ENCODE results near the gene MPST. TPM values are rescaled to one million over a fixed set of nuclear protein-coding genes. Genes with fewer than 3 reads are reported as not detected.

MPST gene
- total RNA-seq, 1 experiment from 2014 or later, result 40.1 TPM

DNA sequence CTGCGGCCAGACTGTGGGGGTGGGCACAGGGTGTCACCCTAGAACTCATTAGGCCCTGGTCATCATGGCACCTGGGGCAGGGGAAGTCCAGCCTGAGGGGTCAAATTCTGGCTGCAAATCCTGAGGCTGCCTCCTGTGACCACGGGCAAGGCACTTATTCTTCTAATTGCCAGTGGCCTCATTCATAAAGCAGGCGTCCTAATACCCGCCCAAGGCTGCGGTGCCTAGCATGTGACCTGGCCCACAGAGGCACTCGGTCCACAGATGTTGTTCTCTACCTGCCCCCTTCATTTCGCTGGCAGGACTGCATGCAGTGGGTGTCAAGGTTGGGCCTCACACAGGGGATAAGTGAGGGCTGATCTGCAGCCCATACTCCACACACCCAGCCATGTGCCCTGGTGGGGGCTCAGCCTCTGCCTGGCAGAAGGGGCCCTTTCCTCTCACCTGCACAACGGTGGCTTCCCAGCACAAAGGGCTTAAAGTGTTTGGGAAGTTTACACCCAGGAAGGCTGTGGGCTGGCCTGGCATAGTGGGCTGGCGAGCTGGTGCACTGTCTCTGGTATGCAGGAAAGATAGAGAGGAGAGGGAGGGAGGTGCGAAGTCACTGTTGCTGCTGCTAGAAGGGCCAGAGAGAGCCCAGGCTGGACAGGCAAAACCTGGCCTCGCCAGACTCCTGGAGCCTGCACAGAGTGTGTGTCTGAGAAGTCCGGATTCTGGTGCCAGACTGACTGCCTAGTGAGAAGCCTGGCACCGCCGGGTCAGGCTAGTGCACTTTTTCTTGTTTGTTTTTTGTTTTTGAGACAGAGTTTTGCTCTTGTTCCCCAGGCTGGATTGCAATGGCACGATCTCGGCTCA lies 3.2 kb downstream of the MPST start:
- no peak for DNase-seq (ENCODE audit: low read depth)

DNA sequence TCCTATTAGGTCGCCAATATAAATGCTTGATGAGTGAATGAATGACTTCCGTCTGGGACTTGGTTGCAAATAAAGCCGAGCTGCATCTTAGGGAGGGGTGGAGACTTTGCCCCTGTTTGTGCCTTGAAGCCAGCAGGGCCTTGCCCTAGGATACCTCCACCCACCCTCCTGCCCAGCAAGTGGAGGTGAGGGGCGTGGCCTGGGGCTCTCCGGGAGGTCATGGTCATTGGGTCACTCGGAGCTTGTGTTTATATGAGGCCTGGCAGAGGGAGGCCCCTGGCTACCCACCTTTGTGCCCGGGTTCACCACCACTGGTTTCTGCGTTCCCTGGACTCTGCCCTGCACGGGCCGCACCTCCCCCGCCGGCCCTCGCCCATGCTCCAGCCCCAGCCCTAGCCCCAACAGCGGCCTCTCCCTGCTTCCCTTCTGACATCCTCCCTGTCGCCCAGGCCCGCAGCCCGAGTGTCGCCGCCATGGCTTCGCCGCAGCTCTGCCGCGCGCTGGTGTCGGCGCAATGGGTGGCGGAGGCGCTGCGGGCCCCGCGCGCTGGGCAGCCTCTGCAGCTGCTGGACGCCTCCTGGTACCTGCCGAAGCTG lies 4.3 kb downstream of the MPST start:
- no peak for DNase-seq (ENCODE audit: low read depth)

DNA sequence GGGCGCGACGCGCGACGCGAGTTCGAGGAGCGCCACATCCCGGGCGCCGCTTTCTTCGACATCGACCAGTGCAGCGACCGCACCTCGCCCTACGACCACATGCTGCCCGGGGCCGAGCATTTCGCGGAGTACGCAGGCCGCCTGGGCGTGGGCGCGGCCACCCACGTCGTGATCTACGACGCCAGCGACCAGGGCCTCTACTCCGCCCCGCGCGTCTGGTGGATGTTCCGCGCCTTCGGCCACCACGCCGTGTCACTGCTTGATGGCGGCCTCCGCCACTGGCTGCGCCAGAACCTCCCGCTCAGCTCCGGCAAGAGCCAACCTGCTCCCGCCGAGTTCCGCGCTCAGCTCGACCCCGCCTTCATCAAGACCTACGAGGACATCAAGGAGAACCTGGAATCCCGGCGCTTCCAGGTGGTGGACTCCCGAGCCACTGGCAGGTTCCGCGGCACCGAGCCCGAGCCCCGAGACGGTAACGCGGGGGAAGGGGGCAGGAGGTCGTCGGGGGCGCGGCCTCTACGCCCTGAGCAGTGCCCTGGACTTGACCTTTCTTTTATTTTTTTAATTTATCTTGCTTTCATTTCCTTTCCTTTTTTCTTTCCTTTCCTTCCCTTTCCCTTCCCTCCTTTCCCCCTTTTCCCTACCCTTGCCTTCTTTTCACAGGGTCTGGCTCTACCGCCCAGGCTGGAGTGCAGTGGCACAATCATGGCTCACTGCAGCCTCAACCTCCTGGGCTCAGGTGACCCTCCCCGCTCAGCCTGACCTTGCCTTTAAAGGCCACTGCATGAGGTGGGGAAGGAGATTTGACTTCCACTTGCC lies 5.0 kb downstream of the MPST start:
- DNase-seq (ENCODE audit: low read depth), result no peak

DNA sequence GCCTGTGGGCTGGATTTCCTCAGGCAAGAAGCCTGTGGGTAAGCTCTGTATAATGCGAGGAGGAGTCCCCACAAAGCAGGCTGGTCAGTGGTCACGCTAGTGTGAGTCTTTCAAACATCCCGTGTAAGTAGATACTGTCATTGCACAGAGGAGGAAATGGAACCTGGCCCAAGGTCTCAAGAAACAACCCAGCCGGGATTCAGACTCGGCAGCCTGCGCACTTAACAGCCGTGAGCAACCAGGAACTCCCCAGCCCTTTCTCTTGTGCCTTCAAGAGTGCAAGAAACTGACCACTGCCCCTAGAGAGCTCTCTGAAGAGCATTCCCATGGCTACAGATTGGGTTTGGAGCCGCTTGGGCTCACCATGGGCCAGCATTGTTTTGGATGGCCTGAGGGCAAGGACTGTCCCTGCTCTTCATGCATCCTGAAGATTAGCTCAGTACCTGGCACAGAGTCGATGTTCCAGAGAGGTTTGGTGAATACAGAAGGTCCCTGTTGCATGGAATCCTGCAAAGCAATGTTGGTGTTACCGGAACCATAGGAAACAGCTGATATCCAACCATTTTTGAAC lies 6.0 kb downstream of the MPST start:
- no peak for DNase-seq (ENCODE audit: low read depth)

DNA sequence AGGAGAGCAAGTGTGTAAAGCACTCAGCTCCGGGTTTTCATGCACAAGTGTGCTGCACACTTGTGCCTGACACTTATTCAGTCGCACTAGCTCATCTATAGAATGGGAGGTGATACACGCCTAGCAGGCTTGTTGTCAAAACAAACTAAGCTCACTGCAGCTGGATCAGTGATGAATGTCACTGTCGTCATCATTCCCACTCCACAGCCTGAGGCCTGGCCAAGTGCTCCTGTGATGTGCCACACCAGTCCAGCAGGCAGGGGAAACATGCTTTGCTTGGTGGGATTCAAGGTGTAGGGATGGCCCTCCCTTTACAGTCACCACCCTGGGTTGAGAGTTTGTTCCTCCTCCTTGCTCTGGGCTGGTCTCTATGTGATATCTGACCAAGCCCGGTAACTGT lies 6.8 kb downstream of the MPST start:
- DNase-seq (ENCODE audit: low read depth), result no peak

DNA sequence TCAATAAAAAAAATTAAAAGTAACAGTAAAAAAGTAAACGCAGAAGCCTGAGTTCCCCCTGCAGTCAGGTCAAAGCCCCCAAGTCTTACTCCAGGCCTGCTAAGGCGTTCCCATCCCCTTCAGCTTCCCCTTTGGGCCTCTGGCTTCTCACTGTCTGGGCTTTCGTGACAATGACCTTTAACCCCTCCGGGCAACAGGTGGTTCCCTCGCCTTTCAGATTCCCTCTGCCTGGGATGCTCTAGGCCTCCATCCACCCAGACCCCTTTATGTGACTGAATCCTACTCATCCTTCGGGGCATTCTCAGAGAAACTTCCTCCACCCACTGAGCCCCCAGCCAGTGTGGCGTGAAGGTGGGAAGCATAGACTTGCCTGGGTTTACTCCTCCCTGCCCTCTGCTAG lies 8.0 kb downstream of the MPST start:
- no peak for DNase-seq (ENCODE audit: low read depth)

DNA sequence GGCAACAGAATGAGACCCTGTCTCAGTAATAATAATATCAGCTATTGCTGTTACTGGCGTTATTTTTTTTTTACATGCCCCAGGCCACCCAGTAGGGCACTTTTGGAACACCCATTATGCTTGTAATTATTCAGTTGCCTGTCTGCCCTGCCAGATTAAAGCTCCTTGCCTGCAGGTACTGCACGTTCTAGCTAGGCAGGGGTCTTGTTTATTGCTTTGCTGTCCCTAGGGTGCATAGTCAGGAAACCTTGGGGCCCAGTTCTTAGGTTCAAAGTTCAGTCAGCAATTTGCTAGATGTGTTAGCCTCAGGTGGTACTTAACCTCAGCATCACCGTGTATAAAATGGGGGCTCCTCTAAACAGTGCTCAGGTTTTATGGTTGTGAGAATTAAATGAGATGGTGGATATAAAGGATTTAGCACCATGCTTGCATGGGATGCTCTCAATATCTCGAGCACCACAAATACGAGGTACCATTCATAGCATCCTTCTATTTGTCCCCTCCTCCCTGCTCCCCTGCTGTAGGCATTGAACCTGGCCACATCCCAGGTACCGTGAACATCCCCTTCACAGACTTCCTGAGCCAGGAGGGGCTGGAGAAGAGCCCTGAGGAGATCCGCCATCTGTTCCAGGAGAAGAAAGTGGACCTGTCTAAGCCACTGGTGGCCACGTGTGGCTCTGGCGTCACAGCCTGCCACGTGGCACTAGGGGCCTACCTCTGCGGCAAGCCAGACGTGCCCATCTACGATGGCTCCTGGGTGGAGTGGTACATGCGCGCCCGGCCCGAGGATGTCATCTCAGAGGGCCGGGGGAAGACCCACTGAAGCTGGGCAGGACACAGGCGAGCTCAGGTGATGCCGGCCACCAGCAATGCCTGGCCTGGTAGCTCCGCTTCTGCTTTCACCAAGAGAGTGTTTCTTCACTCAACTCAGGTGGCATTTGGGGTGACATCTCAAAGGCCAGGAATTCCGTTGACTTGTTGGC lies 9.4 kb downstream of the MPST start:
- no peak for DNase-seq (ENCODE audit: low read depth)

DNA sequence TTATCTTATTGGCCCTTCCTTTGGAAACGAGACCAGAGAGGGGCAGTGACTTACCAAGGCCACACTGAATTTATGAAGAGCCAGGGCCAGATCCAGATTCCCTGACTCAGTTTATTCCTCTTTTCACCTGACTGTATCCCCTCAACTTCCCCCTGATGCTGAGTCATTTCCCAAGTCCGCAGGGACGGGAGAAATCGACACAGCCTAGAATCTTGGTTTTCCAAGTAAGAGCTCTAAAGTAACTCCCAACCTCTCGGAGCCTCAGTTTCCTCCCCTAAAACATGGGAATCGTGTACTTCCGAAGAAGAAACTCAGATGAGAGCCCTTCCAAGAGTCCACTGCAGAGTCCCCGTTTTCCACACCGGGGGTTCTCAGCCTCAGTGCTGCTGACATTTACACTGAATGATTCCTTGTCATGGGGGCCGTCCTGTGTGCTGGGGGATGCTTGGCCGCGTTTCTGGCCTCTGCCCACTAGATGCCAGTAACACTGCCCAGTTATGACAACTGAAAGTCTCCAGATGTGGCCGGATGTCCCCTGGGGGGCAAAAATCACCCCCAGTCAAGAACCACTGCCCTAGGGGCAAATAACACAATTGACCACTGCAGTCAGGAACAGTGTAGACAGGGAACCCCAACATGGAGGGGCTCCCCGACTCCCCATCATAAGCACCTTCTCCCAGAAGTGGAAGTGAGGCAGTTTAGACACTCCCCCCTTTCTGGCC lies 11.2 kb downstream of the MPST start:
- DNase-seq (ENCODE audit: low read depth), result no peak

DNA sequence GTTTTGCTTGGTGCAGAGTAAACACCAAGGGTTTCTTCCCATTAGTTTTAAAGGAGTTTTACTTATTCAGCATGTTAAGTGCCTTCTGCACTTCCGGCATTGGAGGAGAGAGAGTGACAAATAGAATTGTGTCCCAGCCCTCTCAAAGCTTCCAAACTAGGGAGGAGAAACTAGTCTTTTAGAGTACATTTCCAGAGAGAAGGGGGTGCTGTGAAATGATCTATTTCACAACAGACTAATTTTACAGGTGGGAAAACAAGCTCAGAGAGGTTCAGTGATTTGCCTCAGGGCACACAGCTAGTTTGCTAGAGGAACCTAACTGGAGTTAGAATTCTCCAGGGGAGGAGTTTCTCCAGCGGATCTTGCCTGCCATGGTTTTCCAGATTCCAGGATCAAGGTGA lies 12.6 kb downstream of the MPST start:
- DNase-seq (ENCODE audit: low read depth), result no peak

DNA sequence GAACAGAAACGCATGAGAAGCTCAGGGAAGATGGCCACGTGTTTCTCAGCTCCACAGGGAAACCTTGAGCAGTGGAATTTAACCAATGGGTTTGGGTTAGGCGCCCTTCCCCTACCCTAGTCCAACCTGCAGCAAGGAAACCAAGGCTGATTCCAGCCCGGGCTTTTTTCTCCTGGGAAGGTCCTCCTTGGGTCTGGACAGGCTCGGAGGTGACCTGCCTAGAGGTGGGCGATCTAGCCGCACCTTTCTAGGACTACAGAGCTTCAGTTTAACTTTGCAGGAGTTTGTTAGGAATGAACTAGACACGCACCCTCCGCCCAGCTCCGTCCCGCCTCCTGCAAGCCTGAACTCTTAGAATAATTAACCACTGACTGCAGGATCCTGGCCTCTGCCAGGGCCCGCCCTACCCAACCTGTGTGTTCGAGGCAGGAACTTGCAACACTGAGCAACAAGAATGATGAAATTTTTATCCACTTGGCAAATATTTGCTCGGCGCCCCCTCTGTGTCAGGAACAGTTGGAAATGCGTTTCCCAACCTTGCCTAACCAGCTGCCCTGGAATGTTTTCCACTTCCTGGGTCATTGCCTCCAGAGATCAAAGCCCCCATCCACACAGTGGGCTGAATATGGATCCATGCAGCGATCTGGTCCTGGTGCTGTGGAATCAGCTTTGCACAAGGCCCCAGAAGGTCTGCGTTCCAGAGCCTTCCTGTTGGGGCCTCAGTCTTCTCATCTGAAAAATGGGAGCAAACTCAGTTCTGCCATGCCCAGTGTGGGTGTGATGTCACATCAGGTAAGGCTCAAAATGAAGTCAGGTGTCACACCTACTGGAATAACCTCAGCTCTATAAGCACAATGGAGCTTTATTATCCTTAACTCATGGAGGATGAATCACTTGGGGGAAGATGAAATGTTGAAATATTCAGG lies 13.3 kb downstream of the MPST start:
- no peak for DNase-seq (ENCODE audit: low read depth)

DNA sequence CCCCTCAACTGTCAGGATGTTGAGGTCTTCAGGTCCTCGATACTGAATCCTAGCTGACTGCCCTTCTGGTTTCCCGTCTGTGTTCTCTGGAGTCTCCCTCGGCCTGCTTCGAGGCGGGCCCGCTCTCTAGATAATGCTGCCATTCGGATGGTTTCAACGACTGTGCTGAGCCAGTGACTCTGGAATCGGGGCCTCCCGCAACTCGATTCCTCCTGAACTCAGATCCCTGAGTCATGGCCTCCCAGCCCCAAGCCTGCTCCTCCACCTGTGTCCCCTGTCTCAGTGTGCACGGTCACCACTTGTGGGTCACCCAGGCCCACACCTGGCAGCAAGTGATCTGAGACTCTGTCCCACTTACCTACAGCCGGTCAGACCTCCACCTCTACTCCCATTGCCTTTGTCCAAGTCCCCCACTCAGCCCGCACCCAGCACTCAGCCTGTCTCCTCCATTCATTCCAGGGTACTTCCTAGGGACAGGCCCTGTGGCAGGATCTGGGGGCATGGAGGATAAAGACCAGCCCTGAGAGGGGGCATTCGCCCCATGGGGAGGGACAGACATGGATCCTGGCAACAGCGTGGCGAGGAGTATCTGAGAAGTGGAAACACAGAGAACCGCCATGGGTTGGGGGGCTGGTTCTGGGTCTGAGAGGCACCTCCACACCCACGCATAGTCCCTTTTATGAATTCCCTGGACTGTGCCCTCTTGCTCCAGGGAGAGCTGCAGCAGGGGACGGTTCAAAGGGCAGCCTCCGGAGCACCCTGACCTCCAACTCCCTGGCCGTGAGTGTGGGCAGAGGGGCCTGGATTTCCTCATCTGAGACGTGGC lies 14.3 kb downstream of the MPST start:
- DNase-seq (ENCODE audit: low read depth), result no peak

DNA sequence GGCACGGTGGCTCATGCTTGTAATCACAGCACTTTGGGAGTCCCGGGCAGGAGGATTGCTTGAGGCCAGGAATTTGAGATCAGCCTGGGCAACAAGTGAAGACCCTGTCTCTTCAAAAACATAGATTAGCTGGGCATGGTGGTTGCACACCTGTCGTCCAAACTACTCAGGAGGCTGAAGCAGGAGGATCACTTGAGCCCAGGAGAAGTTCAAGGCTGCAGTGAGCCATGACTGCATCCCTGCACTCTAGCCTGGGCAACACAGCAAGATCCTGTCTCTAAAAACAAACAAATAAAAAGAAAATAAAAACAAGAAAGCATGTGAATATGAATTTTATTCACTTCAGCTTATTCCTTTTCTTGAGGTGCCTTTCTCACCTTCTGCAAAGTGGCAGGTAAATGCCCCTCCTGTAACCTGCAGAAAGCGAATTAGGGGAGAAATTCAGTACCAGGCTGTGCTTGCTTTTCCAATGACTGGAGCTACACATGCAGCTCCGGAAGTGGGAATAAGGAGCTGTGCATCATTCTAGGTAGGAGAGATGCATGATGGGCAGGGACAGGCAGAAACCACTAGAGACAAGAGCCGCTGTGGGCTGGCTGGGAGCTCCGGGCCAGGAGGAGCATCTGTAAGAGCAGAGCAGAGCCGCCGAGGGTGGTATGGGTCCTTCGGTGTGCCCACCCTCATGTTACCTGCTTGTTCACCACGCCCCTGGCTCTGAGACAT lies 17.3 kb downstream of the MPST start:
- no peak for DNase-seq (ENCODE audit: low read depth)

DNA sequence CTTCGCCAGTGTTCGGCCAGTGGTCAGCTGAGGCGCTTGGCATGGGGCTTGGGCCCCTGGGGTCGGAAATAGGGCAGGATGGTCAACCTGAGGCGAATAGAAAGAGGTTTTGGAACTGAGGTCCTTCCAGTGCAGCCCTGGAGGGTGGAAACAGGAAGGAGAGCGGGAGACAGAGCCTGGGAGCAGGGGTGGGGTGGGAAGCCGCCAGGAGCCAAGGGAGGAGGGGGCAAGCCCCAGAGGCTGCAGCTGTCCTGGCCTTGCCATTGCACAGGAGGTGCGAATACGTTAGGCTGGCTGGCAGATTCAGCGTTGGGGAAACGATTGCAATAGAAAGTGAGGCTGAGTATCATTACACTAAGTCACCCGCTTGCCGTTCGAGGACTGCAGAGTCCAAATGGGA lies 18.1 kb downstream of the MPST start:
- DNase-seq (ENCODE audit: low read depth), result no peak

DNA sequence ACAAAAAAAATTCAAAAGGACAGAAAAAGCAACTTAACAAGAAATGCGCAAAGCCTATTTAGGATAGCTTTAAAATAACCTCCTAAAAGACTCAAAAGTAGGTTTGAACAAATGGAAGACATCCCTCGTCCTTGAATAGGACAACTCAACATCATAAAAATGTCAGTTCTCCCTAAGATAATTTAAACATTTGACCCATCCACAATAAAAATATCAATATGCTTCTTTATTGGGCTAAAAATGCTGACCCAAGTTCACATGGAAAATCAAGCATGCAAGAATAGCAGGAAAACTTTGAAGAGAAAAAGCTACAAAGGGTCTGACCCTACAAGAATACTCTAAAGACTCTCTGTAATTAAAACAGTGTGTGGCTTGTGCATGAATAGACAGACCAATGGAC lies 19.9 kb downstream of the MPST start:
- DNase-seq (ENCODE audit: low read depth), result no peak

DNA sequence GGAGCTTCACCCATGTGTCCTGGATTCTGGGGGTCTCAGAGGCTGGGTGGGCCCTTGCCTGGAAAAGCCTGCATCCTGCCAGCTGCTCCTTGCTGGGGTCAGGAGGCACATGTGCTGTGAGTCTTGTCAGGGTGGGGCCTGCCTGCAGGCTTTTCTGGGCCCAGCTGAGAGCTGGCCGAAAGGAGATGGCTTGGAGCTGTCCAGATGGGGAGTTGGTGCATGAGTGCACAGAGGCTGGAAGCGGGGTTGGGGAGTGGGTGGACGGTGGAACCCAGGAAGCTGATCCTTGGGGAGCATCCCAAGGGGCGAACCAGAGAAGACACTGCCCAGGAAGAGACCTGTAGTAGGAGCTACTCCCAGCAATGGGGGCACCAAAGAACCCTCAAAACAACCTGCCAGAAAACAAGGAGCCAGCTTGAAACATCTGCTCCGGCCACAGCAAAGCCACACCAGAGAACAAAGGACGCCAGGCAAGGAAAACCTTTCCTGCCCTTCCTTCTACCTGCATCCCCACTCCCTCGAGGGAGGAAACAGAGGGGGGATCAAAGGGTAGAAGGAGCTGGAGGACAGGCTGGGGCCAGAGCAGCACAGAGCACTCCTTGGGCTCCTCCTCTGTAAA lies 23.8 kb downstream of the MPST start:
- no peak for DNase-seq (ENCODE audit: low read depth)

DNA sequence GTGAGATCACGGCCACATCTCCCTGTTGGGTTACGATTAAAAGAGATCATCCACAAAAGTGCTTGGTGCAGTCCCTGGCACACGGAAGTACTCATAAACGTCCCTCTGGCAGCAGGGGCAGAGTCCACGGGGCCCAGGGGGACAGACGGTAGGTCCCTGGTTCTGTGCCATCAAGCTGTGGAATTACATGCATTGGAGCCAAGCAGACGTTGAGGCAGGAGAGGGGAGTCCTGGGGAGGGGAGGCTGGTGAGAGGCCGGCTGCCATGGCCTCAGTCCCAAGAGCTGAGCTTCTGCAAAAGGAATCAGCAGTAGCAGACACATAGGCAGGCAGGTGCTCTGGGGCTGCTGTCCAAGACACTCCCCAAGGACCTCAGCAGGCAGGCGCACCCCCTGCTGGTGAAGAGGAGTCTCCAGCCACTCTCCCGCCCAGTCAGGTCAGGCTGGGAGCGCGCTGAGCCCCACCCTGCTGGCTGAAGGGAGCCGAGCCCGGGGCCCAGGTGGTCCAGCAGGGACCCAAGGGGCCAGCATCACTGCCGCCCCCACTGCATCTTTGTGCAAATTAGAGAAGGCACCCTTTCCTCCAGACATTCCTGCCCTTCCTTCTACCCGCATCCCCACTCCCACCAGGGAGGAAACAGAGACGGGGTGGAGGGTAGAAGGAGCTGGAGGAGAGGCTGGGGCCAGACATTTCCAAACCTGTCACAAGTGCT lies 24.4 kb downstream of the MPST start:
- peak; percentile 52 for DNase-seq (ENCODE audit: low read depth)

Data from RPMI7951 (cell line).